Activated CD4-positive, alpha-beta T cell treated with anti-CD3 and anti-CD28 coated beads, Interleukin-2, amount 10 ng/mL, durations not matched to agents 24 days and 14 days (primary cell): ENCODE data around the gene GMPPA. TPM values are rescaled to one million over a fixed set of nuclear protein-coding genes. Genes with fewer than 3 reads are reported as not detected.

Experiments
- DNase-seq: peaks from one replicate; pipeline ENCODE4 v3.0.0; 2022
- H3K27ac Mint-ChIP-seq: one replicate; pipeline ENCODE4 v1.8.0; 2022; ENCODE audit warnings: mild to moderate bottlenecking, mixed read lengths
- H3K27me3 Mint-ChIP-seq: one replicate; pipeline ENCODE4 v1.8.0; 2022; ENCODE audit warnings: mixed read lengths
- H3K36me3 Mint-ChIP-seq: one replicate; pipeline ENCODE4 v1.8.0; 2022; ENCODE audit warnings: low read depth, mild to moderate bottlenecking, mixed read lengths
- H3K4me1 Mint-ChIP-seq: one replicate; pipeline ENCODE4 v1.8.0; 2021; ENCODE audit warnings: mixed read lengths
- H3K4me3 Mint-ChIP-seq: one replicate; pipeline ENCODE4 v1.8.0; 2022; ENCODE audit warnings: mild to moderate bottlenecking, moderate library complexity, mixed read lengths
- H3K9me3 Mint-ChIP-seq: one replicate; pipeline ENCODE4 v1.8.0; 2021; ENCODE audit warnings: mixed read lengths
- intact Hi-C: fragments of 100-400 bp; cut with micrococcal nuclease; formaldehyde crosslinking; loops from one replicate; pipeline ENCODE4 v1.15.1; 2023
- total RNA-seq: library from RNA; stranded (reverse); gene quantifications from 2 replicates; pipeline ENCODE4 v1.2.3, GENCODE V29; 2022

GMPPA gene
- total RNA-seq, 1 donor from 2014 or later: 46.0 TPM

DNA sequence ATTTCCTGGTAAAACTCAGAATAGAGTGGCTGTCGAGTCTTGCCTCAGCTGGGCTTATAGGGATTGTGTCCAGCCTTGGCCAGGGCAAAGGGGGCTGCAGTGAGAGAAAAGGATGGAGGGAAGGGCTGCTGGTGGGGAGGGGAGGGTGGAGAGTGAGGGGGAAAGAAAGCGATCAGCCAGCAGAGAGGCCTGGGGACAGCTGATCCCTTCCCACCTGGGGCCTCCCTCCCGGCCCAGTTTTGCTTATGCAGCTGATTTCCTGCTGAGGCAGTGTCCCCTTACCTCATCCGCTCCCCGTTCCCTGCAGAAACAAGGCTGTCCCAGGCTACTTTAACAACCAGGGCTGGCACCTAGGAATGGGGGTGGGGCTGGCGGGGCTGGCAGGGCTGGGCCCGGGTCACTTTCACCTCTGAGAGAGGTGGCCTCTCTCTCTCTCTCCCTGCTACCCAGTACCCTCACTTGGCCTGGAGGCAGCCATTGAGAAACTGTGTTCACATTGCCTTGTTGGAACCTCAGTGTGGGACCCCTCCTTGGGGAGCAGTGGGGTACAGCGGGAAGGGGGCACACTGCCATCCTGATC lies 12.2 kb upstream of the GMPPA start:
- intact Hi-C loops: no loop called here
- no peak overlapping the region for H3K27ac Mint-ChIP-seq
- no peaks in the 10 kb centered on the region for H3K9me3 Mint-ChIP-seq
- no peak overlapping the region for H3K4me3 Mint-ChIP-seq
- H3K36me3 Mint-ChIP-seq: no peaks in the 10 kb centered on the region
- no peaks in the 10 kb centered on the region for H3K4me1 Mint-ChIP-seq
- DNase-seq: no peak
- peaks cover 45% of the 10 kb centered on the region for H3K27me3 Mint-ChIP-seq

DNA sequence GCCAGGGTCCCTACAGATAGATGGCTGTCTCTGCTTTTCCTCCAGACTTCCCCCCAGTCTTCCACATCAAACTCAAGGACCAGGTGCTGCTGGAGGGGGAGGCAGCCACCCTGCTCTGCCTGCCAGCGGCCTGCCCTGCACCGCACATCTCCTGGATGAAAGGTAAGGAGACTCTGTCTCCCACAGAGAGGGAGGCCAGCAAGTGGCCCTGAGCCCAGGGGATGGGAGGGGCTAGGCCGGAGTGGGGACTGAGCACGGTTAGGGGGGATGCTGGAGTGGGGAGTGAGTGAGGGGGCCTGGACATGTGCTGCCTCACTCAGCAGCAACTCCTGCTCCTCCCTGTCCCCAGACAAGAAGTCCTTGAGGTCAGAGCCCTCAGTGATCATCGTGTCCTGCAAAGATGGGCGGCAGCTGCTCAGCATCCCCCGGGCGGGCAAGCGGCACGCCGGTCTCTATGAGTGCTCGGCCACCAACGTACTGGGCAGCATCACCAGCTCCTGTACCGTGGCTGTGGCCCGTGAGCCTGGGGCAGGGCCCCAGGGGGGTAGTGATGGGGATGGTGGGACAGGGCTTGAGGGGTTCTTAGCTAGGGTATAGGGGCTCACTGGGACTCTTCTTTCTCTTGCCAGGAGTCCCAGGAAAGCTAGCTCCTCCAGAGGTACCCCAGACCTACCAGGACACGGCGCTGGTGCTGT lies 10.4 kb upstream of the GMPPA start:
- Mint-ChIP-seq H3K4me3 (no peak overlapping the region), H3K36me3 (no peaks in the 10 kb centered on the region), H3K27ac (no peak overlapping the region), H3K9me3 (no peaks in the 10 kb centered on the region), H3K4me1 (no peaks in the 10 kb centered on the region), H3K27me3 (peaks cover 38% of the 10 kb centered on the region)
- intact Hi-C loops: no loop called here
- no peak for DNase-seq

DNA sequence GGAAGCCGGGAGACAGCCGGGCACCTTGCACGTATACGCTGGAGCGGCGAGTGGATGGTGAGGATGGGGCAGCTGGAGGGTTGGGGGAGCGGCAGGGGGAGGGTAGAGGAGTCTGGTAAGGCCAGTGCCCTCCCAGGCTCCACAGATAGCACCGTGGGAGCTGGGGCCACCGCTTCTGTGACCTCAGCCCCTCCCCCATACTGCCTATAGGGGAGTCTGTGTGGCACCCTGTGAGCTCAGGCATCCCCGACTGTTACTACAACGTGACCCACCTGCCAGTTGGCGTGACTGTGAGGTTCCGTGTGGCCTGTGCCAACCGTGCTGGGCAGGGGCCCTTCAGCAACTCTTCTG lies 9.9 kb upstream of the GMPPA start:
- H3K9me3 Mint-ChIP-seq: no peaks in the 10 kb centered on the region
- no peak for DNase-seq
- intact Hi-C loops: no loop called here
- no peaks in the 10 kb centered on the region for H3K4me1 Mint-ChIP-seq
- H3K27me3 Mint-ChIP-seq: peaks cover 39% of the 10 kb centered on the region
- H3K27ac Mint-ChIP-seq: no peak overlapping the region
- H3K4me3 Mint-ChIP-seq: no peak overlapping the region
- no peaks in the 10 kb centered on the region for H3K36me3 Mint-ChIP-seq

DNA sequence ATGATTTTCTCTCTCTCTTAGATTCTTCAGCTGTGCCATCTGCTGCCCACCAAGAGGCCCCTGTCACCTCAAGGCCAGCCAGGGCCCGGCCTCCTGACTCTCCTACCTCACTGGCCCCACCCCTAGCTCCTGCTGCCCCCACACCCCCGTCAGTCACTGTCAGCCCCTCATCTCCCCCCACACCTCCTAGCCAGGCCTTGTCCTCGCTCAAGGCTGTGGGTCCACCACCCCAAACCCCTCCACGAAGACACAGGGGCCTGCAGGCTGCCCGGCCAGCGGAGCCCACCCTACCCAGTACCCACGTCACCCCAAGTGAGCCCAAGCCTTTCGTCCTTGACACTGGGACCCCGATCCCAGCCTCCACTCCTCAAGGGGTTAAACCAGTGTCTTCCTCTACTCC lies 9.4 kb upstream of the GMPPA start:
- Mint-ChIP-seq H3K27me3 (peaks cover 39% of the 10 kb centered on the region), H3K9me3 (no peaks in the 10 kb centered on the region), H3K36me3 (no peaks in the 10 kb centered on the region)

DNA sequence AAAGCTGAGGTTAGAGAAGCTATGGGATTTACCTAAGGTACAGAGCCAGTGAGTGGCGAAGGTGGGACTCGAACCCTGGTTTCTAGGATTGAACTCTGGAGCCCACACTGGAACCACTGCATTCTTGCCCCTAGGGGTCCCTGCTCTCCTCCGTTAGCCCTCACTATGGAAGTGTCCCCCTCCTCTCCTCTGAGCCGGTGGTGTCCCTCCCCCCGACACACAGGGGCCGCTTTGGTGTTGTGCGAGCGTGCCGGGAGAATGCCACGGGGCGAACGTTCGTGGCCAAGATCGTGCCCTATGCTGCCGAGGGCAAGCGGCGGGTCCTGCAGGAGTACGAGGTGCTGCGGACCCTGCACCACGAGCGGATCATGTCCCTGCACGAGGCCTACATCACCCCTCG lies 8.5 kb upstream of the GMPPA start:
- Mint-ChIP-seq H3K27me3 (peaks cover 45% of the 10 kb centered on the region), H3K4me3 (no peak overlapping the region)
- intact Hi-C loops: loop anchor here (10.0 kb wide), 1 partner anchor 505 kb away; the partner anchor contains the start of gene FEV

More for the DNA sequence above, 9.4 kb upstream of the GMPPA start:
- intact Hi-C loops: no loop called here
- H3K4me3 Mint-ChIP-seq: no peak overlapping the region
- H3K4me1 Mint-ChIP-seq: no peaks in the 10 kb centered on the region
- DNase-seq: no peak
- no peak overlapping the region for H3K27ac Mint-ChIP-seq

DNA sequence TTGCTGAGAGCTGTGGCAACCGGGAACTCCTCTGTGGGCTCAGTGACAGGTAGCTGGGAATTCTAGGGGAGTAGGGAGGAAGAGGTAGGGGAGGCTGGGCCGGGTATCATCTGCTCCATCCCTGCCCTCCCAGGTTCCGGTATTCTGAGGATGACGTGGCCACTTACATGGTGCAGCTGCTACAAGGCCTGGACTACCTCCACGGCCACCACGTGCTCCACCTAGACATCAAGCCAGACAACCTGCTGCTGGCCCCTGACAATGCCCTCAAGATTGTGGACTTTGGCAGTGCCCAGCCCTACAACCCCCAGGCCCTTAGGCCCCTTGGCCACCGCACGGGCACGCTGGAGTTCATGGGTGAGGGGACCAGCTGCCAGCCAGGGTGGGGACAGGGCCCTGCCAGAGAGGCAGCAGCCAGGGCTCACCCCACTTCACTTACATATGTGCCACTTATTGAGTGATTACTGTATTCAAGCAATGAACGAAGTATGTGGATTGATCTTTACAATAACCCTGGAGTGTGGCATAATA lies 8.0 kb upstream of the GMPPA start:
- Mint-ChIP-seq H3K27me3 (peaks cover 44% of the 10 kb centered on the region), H3K4me3 (no peak overlapping the region), H3K27ac (no peak overlapping the region), H3K4me1 (no peaks in the 10 kb centered on the region), H3K9me3 (no peaks in the 10 kb centered on the region), H3K36me3 (no peaks in the 10 kb centered on the region)
- no peak for DNase-seq
- intact Hi-C loops: loop anchor here (10.0 kb wide), 1 partner anchor 506 kb away; the partner anchor contains the start of gene FEV

More for the DNA sequence above, 8.5 kb upstream of the GMPPA start:
- no peak for DNase-seq
- Mint-ChIP-seq H3K4me1 (no peaks in the 10 kb centered on the region), H3K36me3 (no peaks in the 10 kb centered on the region), H3K9me3 (no peaks in the 10 kb centered on the region), H3K27ac (no peak overlapping the region)

DNA sequence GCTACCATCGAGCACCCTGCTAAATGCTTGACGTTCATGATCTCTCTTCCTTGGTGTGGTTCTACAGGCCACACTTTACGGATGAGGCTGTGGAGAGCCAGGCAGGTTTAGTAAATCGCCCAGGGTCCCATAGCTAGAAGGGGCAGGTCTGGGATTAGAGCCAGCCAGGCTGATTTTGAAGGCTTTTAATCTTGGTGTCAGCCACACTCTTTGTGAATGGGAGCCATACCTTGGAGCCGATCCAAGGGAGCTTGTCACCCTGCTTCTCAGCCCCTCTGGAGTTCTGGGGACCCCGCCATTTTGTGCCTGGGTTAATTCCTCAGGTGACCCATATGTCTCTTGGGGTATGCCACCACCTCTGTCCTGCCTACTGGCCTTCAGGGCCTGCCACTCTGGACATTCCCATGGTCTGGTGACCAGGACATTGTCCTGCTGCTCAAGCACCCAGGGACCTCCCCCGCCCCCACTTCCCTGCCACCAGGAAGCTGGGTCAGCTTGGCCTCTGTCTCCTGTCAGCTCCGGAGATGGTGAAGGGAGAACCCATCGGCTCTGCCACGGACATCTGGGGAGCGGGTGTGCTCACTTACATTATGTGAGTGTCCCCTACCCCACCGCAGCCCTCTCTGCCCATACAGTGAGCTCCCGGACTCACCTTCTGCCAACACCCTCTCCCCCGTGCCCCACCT lies 7.3 kb upstream of the GMPPA start:
- H3K36me3 Mint-ChIP-seq: no peaks in the 10 kb centered on the region
- no peaks in the 10 kb centered on the region for H3K9me3 Mint-ChIP-seq
- DNase-seq: no peak
- H3K4me1 Mint-ChIP-seq: no peaks in the 10 kb centered on the region
- no peak overlapping the region for H3K27ac Mint-ChIP-seq
- H3K4me3 Mint-ChIP-seq: no peak overlapping the region
- intact Hi-C loops: loop anchor here (10.0 kb wide), 1 partner anchor 507 kb away; the partner anchor contains the start of gene FEV
- H3K27me3 Mint-ChIP-seq: peaks cover 40% of the 10 kb centered on the region

DNA sequence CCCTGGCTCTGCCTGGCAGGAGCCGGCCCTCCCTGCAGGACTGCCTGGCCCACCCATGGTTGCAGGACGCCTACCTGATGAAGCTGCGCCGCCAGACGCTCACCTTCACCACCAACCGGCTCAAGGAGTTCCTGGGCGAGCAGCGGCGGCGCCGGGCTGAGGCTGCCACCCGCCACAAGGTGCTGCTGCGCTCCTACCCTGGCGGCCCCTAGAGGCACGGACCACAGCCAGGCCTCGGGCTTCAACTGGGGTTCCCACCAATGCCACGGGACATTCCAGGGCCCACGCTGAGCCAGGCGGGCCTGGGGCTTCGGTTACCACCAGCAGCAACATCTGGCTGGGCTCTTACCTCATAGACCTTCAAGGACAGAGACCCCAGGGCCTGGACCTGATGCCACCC lies 6.1 kb upstream of the GMPPA start:
- H3K27ac Mint-ChIP-seq: no peak overlapping the region
- peaks cover 3% of the 10 kb centered on the region for H3K4me1 Mint-ChIP-seq
- H3K27me3 Mint-ChIP-seq: peaks cover 40% of the 10 kb centered on the region
- no peak overlapping the region for H3K4me3 Mint-ChIP-seq
- H3K36me3 Mint-ChIP-seq: no peaks in the 10 kb centered on the region
- no peaks in the 10 kb centered on the region for H3K9me3 Mint-ChIP-seq
- intact Hi-C loops: loop anchor here (10.0 kb wide), 1 partner anchor 508 kb away; the partner anchor contains the start of gene FEV
- no peak for DNase-seq

DNA sequence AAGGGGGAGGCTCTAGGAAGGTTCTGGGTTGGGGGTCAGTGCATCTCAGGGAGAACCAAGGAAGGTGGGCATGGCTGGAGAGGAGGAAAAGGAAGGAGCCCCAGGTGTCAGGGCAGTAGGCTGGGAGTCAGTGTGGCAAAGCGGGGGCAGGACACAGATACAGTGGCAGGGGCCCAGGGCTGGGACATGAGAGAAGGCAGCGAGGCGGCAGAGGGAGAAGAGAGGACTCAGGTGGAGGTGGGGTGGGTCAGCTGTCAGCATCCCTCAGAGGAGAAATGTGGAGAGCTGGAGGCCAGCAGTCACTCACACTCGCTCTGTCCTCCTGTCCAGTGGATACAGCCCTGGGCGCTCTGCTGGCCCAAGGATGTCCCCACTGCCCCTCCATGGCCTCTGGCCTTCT lies 5.6 kb upstream of the GMPPA start:
- no peak overlapping the region for H3K27ac Mint-ChIP-seq
- no peak overlapping the region for H3K4me3 Mint-ChIP-seq
- peaks cover 4% of the 10 kb centered on the region for H3K4me1 Mint-ChIP-seq
- no peaks in the 10 kb centered on the region for H3K9me3 Mint-ChIP-seq
- DNase-seq: no peak
- intact Hi-C loops: loop anchor here (10.0 kb wide), 1 partner anchor 508 kb away; the partner anchor contains the start of gene FEV
- H3K27me3 Mint-ChIP-seq: peaks cover 38% of the 10 kb centered on the region
- H3K36me3 Mint-ChIP-seq: no peaks in the 10 kb centered on the region

DNA sequence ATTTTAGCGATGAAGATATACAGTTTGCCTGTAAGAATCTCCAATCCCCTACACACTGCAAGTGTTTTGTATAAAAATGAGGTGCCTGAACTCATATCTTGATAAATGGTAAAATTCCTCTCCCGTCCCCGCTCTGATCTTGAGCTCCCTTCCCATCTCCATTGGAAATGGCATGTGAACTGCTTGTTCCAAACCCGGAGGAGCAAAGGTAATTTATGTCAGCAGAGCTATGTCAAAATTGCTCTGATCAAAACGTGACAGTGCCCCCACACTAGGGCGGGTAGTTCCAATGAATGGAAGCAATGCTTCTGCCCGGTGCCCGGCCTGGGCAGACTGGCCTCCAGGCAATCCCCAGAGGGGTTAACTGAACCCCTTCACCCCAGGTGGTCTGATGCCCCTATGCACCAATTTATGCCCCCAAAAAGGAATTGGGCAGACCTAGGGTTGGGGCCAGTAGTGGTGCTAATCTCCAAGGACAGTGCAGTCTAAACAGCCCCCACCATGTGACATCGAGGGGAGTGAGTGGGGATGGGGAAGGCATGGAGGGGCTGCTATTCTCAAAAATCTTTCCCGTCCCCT lies 3.6 kb upstream of the GMPPA start:
- no peaks in the 10 kb centered on the region for H3K9me3 Mint-ChIP-seq
- peaks cover 43% of the 10 kb centered on the region for H3K27me3 Mint-ChIP-seq
- H3K27ac Mint-ChIP-seq: no peak overlapping the region
- DNase-seq: peak; percentile 58
- peaks cover 3% of the 10 kb centered on the region for H3K36me3 Mint-ChIP-seq
- peaks cover 20% of the 10 kb centered on the region for H3K4me1 Mint-ChIP-seq
- no peak overlapping the region for H3K4me3 Mint-ChIP-seq
- intact Hi-C loops: loop anchor here (5.0 to 10.0 kb wide), 2 partner anchors 510 to 598 kb away; partner anchors contain the start of gene FEV

DNA sequence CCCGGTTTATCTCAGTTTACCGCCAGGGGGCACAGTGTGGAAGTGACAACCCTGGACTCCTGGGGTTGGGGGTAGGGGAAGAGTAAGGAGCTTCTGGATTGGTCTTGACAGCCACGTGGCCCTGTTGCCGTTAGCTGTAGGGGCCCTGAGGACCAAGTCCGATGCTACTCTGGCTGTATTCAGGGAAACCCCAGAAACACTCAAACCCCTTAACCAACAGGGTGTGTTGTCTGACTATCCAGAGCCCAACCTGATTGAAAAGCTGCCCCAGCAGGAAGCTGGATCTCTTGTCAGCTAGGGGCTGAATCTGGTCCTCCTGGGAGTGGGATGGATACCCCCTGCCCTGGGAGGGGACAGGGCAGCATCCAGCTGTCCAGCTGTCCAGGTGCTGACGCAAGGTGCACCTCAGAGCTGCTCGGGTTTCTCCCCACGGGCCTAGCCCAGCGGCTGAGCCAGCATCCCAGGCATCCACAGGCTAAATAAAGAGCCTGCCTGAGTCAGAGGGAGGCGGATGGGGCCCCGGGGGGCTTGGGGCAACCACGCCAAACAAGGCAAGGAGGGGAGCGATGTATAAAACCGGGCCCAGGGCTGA lies 3.1 kb upstream of the GMPPA start:
- Mint-ChIP-seq H3K9me3 (no peaks in the 10 kb centered on the region), H3K27me3 (peaks cover 43% of the 10 kb centered on the region), H3K4me1 (peaks cover 26% of the 10 kb centered on the region), H3K4me3 (no peak overlapping the region), H3K27ac (no peak overlapping the region), H3K36me3 (peaks cover 3% of the 10 kb centered on the region)
- intact Hi-C loops: loop anchor here (5.0 to 10.0 kb wide), 2 partner anchors 511 to 598 kb away; partner anchors contain the start of gene FEV
- DNase-seq: peak; percentile 88

DNA sequence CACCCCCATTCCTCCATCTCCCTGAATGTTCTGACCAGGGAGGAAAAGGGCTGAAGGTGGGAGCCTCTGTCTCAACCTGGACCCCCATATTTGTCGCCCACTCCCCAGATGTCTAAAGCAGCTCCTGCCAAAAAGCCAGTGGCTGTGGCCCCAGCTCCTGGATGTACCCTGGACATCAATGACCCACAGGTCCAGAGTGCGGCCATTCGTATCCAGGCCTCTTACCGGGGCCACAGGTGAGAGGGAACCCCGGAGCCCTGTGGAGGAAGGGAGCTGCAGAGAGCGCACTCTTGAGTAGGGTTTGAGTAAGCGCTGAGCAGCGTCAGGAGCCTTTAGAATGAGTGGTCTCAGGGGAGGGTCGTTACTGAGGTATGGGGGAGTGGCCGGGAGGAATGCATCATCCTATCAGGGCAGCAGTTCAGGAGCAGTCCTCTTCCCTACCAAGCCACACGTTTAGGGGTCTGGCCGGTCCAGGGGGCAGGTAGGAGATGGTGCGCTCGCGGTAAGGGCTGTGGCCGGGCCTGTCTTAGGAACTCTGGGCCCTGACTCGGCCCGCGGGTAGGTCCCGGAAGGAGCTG lies 2.4 kb upstream of the GMPPA start:
- Mint-ChIP-seq H3K4me3 (peak overlapping the region; percentile 97), H3K36me3 (peaks cover 3% of the 10 kb centered on the region)

More for the DNA sequence above, 2.4 kb upstream of the GMPPA start:
- intact Hi-C loops: loop anchor here (5.0 to 10.0 kb wide), 2 partner anchors 512 to 599 kb away; partner anchors contain the start of gene FEV
- peak overlapping the region; percentile 8 for H3K27ac Mint-ChIP-seq
- peaks cover 43% of the 10 kb centered on the region for H3K27me3 Mint-ChIP-seq
- peaks cover 26% of the 10 kb centered on the region for H3K4me1 Mint-ChIP-seq
- DNase-seq: no peak
- no peaks in the 10 kb centered on the region for H3K9me3 Mint-ChIP-seq
